NT2/D1 (cell line): Measurements from ENCODE around the gene HOXC13.

ENCODE experiments used
- DNase-seq: peaks from one replicate; pipeline ENCODE4 v3.0.0-alpha.2; 2011; ENCODE audit warnings: low read depth, low spot score
- H3K27me3 ChIP-seq: 2 replicates; pipeline ENCODE4 v1.6.0; 2011; ENCODE audit warnings: mild to moderate bottlenecking; ENCODE audit not compliant: insufficient read length, insufficient read depth
- H3K36me3 ChIP-seq: 2 replicates; pipeline ENCODE4 v1.6.1; 2011; ENCODE audit warnings: mild to moderate bottlenecking, low read length, mixed read lengths; ENCODE audit not compliant: insufficient read depth, insufficient read length
- H3K4me1 ChIP-seq: 2 replicates; pipeline ENCODE4 v1.5.1; 2011; ENCODE audit not compliant: insufficient read depth, insufficient read length
- H3K4me3 ChIP-seq: 2 replicates; pipeline ENCODE4 v1.5.1; 2011; ENCODE audit warnings: low read depth; ENCODE audit not compliant: insufficient read length
- H3K9ac ChIP-seq: 2 replicates; pipeline ENCODE4 v1.6.0; 2011; ENCODE audit warnings: low read depth; ENCODE audit not compliant: insufficient read length
- H3K9me3 ChIP-seq: 2 replicates; pipeline ENCODE4 v1.5.1; 2011; ENCODE audit warnings: mild to moderate bottlenecking, low read length; ENCODE audit not compliant: insufficient read depth
- SUZ12 ChIP-seq: IDR thresholded peaks from 2 replicates; pipeline ENCODE4 v1.6.1; 2011; ENCODE audit not compliant: insufficient read length, insufficient read depth; ENCODE audit errors: extremely low read depth
- YY1 ChIP-seq: IDR thresholded peaks from 2 replicates; pipeline ENCODE4 v1.6.1; 2011; ENCODE audit not compliant: insufficient read length, insufficient read depth
- ZNF274 ChIP-seq: IDR thresholded peaks from 2 replicates; pipeline ENCODE4 v1.6.1; 2011; ENCODE audit warnings: mild to moderate bottlenecking, low read depth, low read length

HOXC13 gene

DNA sequence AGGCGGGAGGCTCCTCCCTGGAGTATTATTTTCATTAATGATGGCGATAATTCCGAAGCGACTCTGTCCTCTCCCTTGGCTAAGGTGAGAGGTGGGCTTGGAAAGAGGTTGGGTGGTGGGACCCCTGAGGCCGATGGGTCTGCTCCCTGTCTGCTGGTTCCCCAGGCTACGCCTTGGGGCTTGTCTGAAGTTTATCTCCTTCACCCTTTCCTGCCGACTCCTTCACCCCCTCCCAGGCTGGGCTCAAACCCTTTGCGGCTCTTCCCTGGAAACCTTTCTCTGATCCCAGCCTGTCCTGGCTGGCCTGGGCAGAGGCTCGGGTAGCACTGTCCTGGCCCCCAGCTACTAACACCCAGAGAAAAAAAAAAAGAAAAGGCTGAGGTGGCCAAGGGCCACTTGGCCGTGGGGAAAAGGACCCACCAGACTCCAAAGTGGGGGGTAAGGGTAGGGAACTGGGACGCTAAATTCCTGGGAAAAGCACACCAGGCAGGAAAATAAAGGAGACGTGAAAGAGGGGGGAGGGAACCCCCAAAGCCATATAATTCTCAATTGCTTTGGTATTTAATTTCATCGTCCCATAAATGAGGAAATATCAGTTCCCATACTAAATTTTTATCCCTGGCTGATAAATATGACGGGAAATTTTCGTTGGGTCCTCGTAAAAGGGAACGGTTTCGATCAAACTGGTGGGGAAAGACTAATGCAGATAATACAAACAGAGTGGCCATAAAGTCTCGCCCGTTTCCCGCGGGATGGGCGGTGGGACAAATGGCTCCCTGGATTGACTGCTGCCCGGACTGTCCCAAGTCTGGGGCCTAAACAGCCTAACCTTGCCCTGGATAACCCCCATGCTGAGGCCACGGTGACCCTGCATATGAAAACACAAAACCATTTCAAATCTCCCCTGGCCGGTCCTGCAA, 44.3 kb downstream of the HOXC13 start:
- TF ChIP-seq SUZ12 (no peak), ZNF274 (no peak), YY1 (no peak)
- Histone ChIP-seq H3K9ac (no peak overlapping the region), H3K36me3 (no peaks in the 10 kb centered on the region), H3K27me3 (peaks cover 96% of the 10 kb centered on the region), H3K4me3 (no peak overlapping the region), H3K9me3 (peaks cover 11% of the 10 kb centered on the region; the same call in 1 of the 2 replicates), H3K4me1 (no peaks in the 10 kb centered on the region)
- DNase-seq: no peak

GRCh38 chr12:53983568-53983949, 44.9 kb downstream of the HOXC13 start:
- TF ChIP-seq ZNF274 (no peak), SUZ12 (no peak), YY1 (no peak)
- Histone ChIP-seq H3K4me3 (no peak overlapping the region), H3K4me1 (no peaks in the 10 kb centered on the region), H3K36me3 (no peaks in the 10 kb centered on the region), H3K9me3 (peaks cover 11% of the 10 kb centered on the region; the same call in 1 of the 2 replicates), H3K27me3 (peaks cover 96% of the 10 kb centered on the region), H3K9ac (no peak overlapping the region)
- DNase-seq: no peak

DNA sequence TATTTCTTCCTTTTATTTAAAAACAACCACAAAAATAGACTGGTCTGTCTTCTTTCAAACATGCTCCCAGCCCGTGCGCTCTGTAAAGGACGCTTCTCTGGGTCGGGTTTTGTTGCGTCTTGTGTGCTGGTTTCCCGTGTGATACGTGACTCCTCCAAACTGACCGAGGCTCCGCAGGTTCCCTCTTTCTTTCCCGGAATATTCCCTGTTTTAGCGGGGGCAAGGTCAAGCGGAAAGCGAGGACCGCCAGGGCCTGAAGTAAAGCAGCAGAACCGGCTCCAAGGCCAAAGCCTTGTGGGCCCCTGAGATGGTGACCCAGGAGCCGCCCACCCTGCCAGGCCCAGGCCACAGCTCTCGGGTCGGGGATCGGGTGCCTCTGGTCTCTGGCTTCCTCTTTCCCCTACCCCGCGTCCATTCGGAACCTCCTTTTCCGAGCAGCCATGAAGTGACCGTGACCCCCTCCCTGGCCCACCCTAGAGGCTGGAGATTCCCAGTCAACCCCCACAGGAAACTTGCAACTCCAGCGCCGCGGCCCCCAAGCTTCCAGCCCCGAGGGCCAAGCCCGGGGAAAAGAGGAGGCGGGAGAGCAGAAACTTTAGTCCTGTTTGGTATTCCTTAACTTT, 45.4 kb downstream of the HOXC13 start:
- Histone ChIP-seq H3K36me3 (no peaks in the 10 kb centered on the region), H3K9ac (no peak overlapping the region), H3K9me3 (peaks cover 11% of the 10 kb centered on the region; the same call in 1 of the 2 replicates), H3K27me3 (peaks cover 96% of the 10 kb centered on the region), H3K4me1 (no peaks in the 10 kb centered on the region), H3K4me3 (no peak overlapping the region)
- DNase-seq: no peak
- TF ChIP-seq SUZ12: no peak
- TF ChIP-seq YY1: no peak
- TF ChIP-seq ZNF274: no peak

- Histone ChIP-seq H3K36me3 (no peaks in the 10 kb centered on the region), H3K27me3 (peaks cover 96% of the 10 kb centered on the region), H3K4me3 (no peak within 1 kb of the TSS), H3K9ac (no peak within 1 kb of the TSS), H3K4me1 (no peaks in the 10 kb centered on the region), H3K9me3 (peaks cover 11% of the 10 kb centered on the region; the same call in 1 of the 2 replicates)
- peak; percentile 72 for DNase-seq
- TF ChIP-seq SUZ12: no peak
- TF ChIP-seq YY1: no peak
- no peak for TF ChIP-seq ZNF274
Observed at GRCh38 chr12:53984901-53985691, 46.5 kb downstream of the HOXC13 start, which contains the start of gene HOXC10. HOXC10 (plus strand) TSS chr12:53985146; CDS start chr12:53985260, 114 bp downstream.

DNA sequence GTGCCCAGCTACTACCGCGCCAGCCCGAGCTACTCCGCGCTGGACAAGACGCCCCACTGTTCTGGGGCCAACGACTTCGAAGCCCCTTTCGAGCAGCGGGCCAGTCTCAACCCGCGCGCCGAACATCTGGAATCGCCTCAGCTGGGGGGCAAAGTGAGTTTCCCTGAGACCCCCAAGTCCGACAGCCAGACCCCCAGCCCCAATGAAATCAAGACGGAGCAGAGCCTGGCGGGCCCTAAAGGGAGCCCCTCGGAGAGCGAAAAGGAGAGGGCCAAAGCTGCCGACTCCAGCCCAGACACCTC, 47.0 kb downstream of the HOXC13 start:
- Histone ChIP-seq H3K27me3 (peaks cover 96% of the 10 kb centered on the region), H3K9me3 (peaks cover 11% of the 10 kb centered on the region; the same call in 1 of the 2 replicates), H3K4me3 (no peak overlapping the region)

GRCh38 chr12:53985994-53986685, 47.5 kb downstream of the HOXC13 start:
- Histone ChIP-seq H3K36me3 (no peaks in the 10 kb centered on the region), H3K9ac (no peak overlapping the region), H3K27me3 (peaks cover 96% of the 10 kb centered on the region), H3K4me3 (no peak overlapping the region), H3K4me1 (no peaks in the 10 kb centered on the region), H3K9me3 (peaks cover 11% of the 10 kb centered on the region; the same call in 1 of the 2 replicates)
- no peak for TF ChIP-seq ZNF274
- no peak for TF ChIP-seq SUZ12
- no peak for TF ChIP-seq YY1
- no peak for DNase-seq

More for the DNA sequence above, 47.0 kb downstream of the HOXC13 start:
- H3K4me1 ChIP-seq: no peaks in the 10 kb centered on the region
- TF ChIP-seq SUZ12 (peak; percentile 6), ZNF274 (no peak)
- H3K36me3 ChIP-seq: no peaks in the 10 kb centered on the region
- H3K9ac ChIP-seq: no peak overlapping the region
- no peak for DNase-seq
